GM19043 (cell line): Measurements from ENCODE around the gene ATP2B3.
"Not testable (repeated sequence)": the region's sequence is repeated elsewhere in the genome, so short reads cannot be mapped to it uniquely, and the experiment has no call there.

ENCODE experiments used
- ATAC-seq: cut with Tn5 transposase; IDR thresholded peaks from one replicate; pipeline ENCODE4 v1.9.1; 2021; ENCODE audit warnings: low read depth; ENCODE audit not compliant: unreplicated experiment

ATP2B3 gene

GRCh38 chrX:153590961-153591956, 73.8 kb downstream of the ATP2B3 start:
- no peak for ATAC-seq

GRCh38 chrX:153592091-153592833, 74.8 kb downstream of the ATP2B3 start:
- no peak for ATAC-seq

DNA sequence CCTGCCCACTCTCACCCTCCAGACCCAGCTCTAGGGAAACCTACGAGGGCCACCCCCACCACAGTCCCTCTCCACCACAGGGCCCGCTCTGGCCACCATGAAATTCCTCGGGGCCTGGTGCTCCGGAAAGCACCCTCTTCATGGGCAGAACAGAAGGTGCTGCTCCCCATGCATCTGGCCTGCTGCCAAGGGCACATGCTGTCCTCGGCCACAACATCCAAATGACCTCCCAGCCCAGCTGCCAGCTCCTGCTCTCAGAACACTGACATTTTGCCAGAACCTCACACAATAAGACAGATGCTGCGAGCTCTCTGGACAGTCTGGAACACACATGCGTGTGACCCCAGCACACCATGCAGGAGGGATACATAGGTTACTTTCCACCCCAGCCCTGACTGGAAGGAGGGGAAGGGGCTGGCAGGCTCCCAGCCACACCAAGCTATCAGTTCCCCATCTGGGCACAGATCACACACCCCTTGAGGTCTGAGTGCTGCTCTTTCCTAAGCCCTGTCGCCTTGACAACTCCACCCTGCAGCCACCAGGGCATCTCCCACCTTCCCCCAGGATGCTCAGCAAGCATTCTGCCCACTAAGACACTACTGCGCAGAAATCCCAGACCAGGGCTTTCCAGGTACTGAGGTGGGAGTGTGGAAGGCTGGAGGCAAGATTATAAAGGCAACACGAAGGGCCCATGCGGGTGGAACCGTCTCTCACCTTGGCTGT, 75.7 kb downstream of the ATP2B3 start:
- no peak for ATAC-seq

DNA sequence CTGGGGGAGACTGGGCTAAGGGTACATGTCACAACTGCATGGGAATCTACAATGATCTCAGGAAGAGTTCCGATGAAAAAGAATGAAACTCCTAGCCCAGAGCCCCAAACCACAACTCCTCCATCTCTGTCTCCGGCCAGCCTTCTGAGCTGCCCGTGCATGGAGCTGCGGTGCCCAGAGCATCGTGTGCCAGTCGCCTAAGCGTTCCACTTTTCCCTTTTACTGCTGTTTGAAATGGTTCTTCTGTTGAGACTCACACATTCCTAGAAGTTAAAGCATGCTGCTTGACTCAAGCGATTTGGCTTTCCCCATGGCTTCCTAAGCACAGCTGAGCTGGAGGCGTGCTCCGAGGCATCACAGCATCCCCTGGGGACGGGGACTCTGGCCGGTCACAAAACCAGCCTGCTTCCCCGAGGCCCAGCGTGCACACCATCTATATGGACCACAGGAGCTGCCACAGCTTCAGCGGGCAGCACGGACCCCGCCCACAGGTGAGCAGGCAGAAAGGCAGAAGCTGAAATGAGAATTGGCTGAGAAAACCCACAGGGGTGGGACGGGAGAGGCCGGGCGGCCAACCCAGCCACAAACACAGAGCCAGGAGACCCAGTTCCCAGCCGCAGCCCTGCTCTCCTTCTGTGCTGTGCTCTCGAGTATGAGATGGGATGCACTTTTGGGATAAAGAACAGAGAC, 76.5 kb downstream of the ATP2B3 start:
- no peak for ATAC-seq

DNA sequence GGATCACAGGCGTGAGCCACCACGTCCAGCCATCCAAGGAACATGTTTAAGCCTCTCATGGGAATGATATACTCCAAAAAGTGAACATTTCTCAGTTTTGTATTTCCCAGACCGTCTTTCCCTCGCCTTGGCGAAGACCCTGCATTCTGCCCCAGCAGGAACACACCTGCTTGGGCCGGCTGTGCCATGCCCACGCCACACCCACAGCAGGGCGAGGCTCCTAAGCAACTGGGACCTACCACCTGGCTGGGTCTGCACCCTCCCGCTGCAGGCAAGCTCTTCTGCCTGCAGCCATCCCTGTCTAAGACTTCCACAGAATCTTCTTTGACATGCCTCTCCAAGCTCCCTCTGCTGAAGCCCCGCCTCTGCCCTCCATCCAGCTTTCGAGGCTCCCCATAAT, 77.9 kb downstream of the ATP2B3 start:
- ATAC-seq: no peak

DNA sequence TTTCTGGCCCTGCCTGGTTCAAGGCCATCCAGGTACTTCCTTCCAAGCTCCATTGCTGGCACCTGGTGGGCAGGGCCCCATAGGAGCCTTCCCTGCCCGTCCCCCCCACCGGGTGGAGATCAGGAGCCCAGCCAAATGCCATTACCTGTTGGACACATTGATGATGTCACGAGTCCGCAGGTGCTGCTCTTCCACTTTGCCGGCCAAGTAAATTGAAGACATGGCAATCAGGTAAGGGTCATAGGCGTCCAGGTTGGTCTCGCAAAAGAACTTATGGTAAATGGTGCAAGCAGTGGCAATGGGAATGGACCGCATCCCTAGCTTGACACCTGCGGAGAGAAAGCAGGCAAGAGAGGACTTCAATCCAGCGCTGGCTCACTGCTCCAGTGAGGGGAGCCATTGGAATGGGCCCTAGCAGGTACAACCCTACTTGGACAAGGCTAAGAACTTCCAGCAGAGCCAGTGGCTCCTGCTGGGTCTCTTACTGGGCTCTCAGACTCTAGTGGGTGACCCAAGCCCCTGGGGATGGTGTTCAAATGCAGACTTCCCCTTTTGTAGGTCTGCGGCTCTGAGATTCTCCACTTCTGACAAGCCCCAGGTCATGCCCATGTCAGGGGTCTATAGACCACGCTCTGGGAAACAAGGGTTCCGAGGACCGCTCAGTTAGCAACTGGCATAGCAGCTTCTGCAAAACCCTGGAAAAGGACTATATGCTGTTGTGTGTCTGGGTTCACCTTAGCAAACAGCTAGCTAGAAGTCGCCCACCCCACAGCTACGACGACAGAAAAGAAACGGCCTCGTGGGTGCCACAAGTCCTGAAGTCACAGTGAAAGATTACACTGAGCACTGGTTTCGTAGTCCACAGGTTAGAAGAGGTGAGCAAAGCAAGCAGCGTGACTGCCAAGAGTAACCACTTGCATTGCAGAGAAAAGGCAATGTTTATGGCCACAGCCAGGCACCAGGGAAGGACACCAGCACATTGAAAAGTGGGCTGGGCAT, 78.7 kb downstream of the ATP2B3 start:
- no peak for ATAC-seq

DNA sequence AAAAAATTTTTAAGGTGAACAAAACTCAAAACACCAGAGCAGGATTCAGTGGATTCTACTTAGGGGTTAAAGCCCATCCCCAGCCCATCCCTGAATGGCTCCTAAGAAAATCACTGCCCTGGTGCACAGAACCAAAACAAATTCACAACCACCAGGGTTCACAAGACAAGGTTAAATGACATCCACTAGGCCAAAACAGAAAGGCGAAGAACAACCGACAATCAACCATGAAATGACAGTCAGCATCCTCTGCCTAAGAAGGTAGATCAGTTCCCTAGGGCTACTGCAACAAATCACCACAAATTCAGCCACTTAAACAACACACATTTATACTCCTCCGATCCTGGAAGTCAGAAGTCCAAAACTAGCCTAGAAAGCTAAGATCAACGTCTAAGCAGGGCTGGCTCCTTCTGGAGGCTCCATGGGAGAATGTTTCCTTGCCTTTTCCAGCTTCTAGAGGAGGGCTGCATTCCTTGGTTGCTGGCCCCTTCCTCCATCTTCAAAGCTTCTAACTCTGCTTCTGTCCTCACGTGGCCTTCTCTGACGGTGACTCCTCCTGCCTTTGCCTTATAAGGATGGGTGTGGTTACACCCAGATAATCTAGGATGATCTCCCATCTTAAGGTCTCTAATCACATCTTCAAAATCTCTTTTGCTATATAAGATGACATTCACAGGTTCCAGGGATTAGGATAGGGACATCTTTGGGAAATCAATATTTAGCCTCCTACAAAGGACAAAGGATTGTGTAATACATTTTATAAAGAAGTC, 79.7 kb downstream of the ATP2B3 start:
- ATAC-seq: no peak

- ATAC-seq: peak; percentile 42
Observed at GRCh38 chrX:153598541-153599191, 81.2 kb downstream of the ATP2B3 start, which contains the start of gene CCNQ. TSS of gene CCNQ (minus strand) at chrX:153599139. CDS start at chrX:153599073, 66 bp downstream.

DNA sequence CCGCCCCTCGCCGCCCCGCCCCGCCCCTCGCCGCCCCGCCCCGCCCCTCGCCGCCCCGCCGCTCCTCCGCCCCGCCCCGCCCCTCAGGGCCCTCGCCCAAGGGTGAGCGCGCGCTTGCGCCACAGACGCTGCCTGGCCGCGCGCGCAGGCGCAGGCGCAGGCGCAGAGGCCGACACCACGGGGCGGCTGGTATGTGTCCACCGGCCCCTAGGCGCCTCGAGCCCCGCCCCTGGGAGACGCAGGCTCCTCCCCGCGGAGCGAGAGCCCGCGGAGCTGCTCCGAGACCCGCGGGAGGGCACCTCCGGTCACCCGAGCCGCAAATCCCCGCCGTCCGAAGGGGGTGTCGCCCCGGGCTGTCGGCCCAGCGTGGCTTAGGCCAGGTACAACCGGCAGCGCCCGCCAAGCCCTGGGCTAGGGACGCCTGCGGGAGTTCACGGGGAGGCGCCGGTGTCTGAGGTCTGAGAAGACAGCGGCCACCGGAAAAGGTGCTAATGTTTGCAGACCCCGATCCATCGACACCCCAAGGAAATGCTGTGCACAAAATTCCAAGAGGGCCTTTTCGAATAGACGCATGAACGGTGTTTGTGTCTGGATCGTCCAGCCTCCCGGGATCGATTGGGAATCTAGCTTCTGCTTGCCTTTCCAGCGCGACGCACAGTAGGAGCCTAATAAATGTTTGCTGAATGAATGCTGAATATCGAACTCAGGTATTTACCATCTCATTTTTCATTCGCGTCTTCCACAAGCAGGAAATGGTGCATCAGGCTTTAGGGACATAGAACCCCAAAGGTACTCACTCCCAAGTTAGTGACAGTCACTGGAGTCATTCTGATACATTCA, 82.0 kb downstream of the ATP2B3 start:
- peak; percentile 72 for ATAC-seq

GRCh38 chrX:153600032-153600373, 82.6 kb downstream of the ATP2B3 start:
- no peak for ATAC-seq

DNA sequence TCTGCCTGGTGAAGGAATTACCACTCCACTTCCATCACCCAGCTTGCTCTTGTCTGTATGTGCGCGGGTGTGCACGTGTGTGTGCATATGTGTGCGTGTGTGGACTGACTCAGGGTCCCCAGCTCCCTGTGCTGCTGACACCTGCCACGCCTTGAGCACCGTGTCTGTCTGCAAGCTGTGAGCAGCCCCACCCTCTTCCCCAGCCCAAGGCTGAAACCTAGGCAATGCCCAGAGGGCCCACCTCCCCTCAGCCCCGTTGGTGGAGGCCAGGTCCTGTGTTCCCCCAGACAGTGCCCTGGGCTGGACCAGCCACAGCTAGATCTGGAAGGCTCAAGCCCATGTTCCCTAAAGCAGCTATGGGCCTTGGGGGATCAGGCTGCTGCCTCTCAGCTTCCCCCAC, 83.5 kb downstream of the ATP2B3 start:
- no peak for ATAC-seq

GRCh38 chrX:153601511-153602110, 84.2 kb downstream of the ATP2B3 start:
- no peak for ATAC-seq

DNA sequence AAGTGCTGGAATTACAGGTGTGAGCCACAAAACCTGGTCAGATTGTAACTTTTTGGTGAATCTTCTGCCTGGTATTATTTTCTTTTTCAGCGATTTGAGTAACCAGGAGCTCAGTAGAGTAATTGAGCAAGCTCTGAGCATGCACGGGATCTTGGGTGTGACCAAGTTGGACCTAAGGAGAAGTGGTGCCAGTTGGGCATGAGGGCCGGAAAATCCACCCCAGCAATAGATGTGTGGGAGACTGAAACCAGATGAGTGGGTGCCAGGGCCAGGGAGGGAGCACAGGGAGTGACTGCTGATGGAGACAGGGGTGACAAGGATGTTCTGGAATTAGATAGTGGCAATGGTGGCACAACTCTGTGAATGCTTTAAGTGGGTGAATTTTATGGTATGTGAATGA, 85.2 kb downstream of the ATP2B3 start:
- ATAC-seq: no peak

DNA sequence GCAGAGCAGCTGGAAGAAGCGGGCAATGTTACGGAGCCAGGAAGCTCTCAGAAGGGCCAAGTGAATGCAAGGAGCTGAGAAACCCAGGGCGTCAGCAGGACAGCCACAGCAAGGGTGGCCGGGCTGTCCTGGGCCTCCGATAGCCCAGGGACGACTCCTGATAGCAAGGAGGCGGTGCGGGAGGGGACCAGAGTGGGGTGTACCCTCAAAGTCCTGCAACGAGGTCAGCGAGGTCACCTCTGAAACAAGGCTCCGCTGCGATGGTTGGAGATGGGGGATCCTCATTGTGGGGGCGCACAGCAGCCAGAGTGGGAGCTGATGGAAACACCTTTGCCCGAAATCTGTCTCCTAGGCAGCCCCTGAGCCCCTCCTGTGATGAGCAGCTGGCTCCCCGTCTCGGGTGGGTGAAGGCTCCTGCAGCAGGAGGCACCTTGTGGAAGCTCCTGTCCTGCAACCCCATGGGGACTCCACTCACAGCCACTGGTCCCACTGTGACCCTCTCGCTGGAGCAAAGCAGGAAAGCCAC, 85.8 kb downstream of the ATP2B3 start:
- ATAC-seq: no peak

- ATAC-seq: not testable (repeated sequence)
Observed at GRCh38 chrX:153604666-153605380, 87.4 kb downstream of the ATP2B3 start.

DNA sequence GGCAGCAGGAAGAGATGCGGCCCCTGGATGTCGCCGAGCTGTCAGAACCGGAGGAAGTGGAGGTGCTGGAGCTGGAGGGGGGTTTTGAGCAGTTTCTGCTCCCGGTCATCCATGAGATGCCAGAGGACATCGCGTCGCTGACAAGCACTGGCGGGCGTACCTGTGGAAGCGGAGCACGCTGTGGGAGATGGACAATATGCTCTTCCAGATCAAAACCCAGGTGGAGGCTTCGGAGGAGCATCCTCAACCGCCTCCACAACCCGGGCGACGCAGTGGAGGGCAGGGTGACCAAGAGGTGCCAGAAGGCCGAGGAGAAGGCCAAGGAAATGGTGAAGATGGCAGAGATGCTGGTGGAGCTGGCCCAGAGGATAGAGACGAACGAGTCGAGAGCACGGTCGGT, 89.1 kb downstream of the ATP2B3 start:
- no peak for ATAC-seq
